A673 (cell line): ENCODE data around the gene ERVH48-1. TPM values are rescaled to one million over a fixed set of nuclear protein-coding genes. Genes with fewer than 3 reads are reported as not detected.

Experiments used
- BruUV-seq: library from RNA; stranded (reverse); fragments of 400-500 nt; replicated peaks from 2 replicates; lab custom pipeline; 2021; lab: Mats Ljungman, UMichigan
- CTCF ChIA-PET: fragments of 300-600 bp; sonication (Branson Sonifier 250); formaldehyde crosslinking; loops from one replicate; lab custom pipeline; 2022; ENCODE audit warnings: antibody characterized with exemption; lab: Charles Lee
- POLR2A ChIA-PET: fragments of 300-600 bp; sonication (Branson Sonifier 250); formaldehyde crosslinking; loops from one replicate; lab custom pipeline; 2022; ENCODE audit warnings: antibody characterized with exemption; ENCODE audit not compliant: low non-redundant PET; lab: Charles Lee
- DNase-seq: peaks from one replicate; pipeline ENCODE4 v3.0.0-alpha.2; 2015; ENCODE audit warnings: low spot score
- H3K27ac ChIP-seq: fragments of 200-600 bp; sonication (generic); 2 replicates; pipeline ENCODE4 v1.5.1; 2016; ENCODE audit warnings: mixed run types, low read depth, mild to moderate bottlenecking, mixed read lengths, antibody characterized with exemption, low read length; ENCODE audit not compliant: poor library complexity, severe bottlenecking
- H3K27me3 ChIP-seq: fragments of 200-600 bp; sonication (generic); replicated peaks from 2 replicates; pipeline ENCODE4 v1.6.1; 2017; ENCODE audit warnings: mixed run types, low read depth, mild to moderate bottlenecking, mixed read lengths, antibody characterized with exemption, low read length; ENCODE audit not compliant: insufficient read depth, poor library complexity
- H3K36me3 ChIP-seq: fragments of 200-600 bp; sonication (generic); 2 replicates; pipeline ENCODE4 v1.6.1; 2016; ENCODE audit warnings: mixed run types, mild to moderate bottlenecking, mixed read lengths, antibody characterized with exemption, low read length; ENCODE audit not compliant: insufficient read depth, poor library complexity, severe bottlenecking
- H3K4me1 ChIP-seq: fragments of 200-600 bp; sonication (generic); 2 replicates; pipeline ENCODE4 v1.6.1; 2017; ENCODE audit warnings: mixed run types, mild to moderate bottlenecking, mixed read lengths, antibody characterized with exemption, low read length; ENCODE audit not compliant: insufficient read depth, poor library complexity, severe bottlenecking
- H3K4me3 ChIP-seq: fragments of 200-600 bp; sonication (generic); 2 replicates; pipeline ENCODE4 v1.5.1; 2016; ENCODE audit warnings: low read depth, mixed run types, mild to moderate bottlenecking, mixed read lengths, low read length; ENCODE audit not compliant: poor library complexity, severe bottlenecking
- H3K9me3 ChIP-seq: fragments of 200-600 bp; sonication (generic); 2 replicates; pipeline ENCODE4 v1.6.1; 2016; ENCODE audit warnings: mixed run types, low read depth, mild to moderate bottlenecking, mixed read lengths, antibody characterized with exemption, low read length; ENCODE audit not compliant: poor library complexity, severe bottlenecking
- CTCF ChIP-seq: fragments of 300-800, 200-600 bp; sonication (generic); conservative IDR thresholded peaks from 2 replicates; pipeline ENCODE4 v1.5.1; 2017; ENCODE audit warnings: low read depth, mild to moderate bottlenecking, antibody characterized with exemption, low read length, moderate library complexity, mixed read lengths
- EZH2 ChIP-seq: fragments of 200-600 bp; sonication (generic); IDR thresholded peaks from 2 replicates; pipeline ENCODE4 v1.6.1; 2017; ENCODE audit warnings: borderline replicate concordance, low read depth, mild to moderate bottlenecking, mixed read lengths, antibody characterized with exemption, low read length; ENCODE audit not compliant: poor library complexity, severe bottlenecking
- intact Hi-C: fragments of 100-400 bp; cut with micrococcal nuclease; formaldehyde crosslinking; loops from one replicate; pipeline ENCODE4 v1.10.0; 2022; ENCODE audit not compliant: unreplicated experiment
- total RNA-seq: library from RNA; stranded (reverse); gene quantifications from 2 replicates; pipeline ENCODE4 v1.2.3, GENCODE V29; 2021

The ERVH48-1 gene
- total RNA-seq, 1 experiment from 2014 or later, result 0.34 TPM

GRCh38 chr21:42900446-42900845, 25.0 kb downstream of the ERVH48-1 start:
- intact Hi-C loops, result no loop called here
- Histone ChIP-seq H3K36me3 (peaks cover 42% of the 10 kb centered on the region), H3K4me1 (no peaks in the 10 kb centered on the region), H3K27me3 (no peaks in the 10 kb centered on the region), H3K9me3 (no peaks in the 10 kb centered on the region), H3K27ac (no peak overlapping the region), H3K4me3 (no peak overlapping the region)
- BruUV-seq, result no TSS peak
- no peak for DNase-seq
- TF ChIP-seq EZH2 (no peak), CTCF (no peak)
- ChIA-PET POLR2A (interaction anchor here (0.5 to 0.6 kb wide), 2 partner anchors 10 to 28 kb away, joined by 4 read pairs; no protein-coding TSS in a partner anchor), CTCF (no interaction called here)

GRCh38 chr21:42892931-42893755, 32.3 kb downstream of the ERVH48-1 start, which contains the start of gene NDUFV3:
NDUFV3 (plus strand) TSS chr21:42893309; CDS start chr21:42893334, 25 bp downstream.
- Histone ChIP-seq H3K9me3 (no peaks in the 10 kb centered on the region), H3K4me3 (peak within 1 kb of the TSS; percentile 90), H3K27me3 (no peaks in the 10 kb centered on the region), H3K4me1 (peaks cover 4% of the 10 kb centered on the region), H3K27ac (peak within 1 kb of the TSS; percentile 81), H3K36me3 (peaks cover 9% of the 10 kb centered on the region)
- DNase-seq, result peak; percentile 99
- POLR2A ChIA-PET, result interaction anchor here (0.6 to 0.7 kb wide), 2 partner anchors 36 to 339 kb away, joined by 3 to 12 read pairs; no protein-coding TSS in a partner anchor
- CTCF ChIA-PET, result interaction anchor here (0.5 to 1.8 kb wide), 3 partner anchors 38 to 300 kb away, joined by 5 to 8 read pairs (median 6); no protein-coding TSS in a partner anchor
- BruUV-seq, result no TSS peak
- intact Hi-C loops, result loop anchor here (1.0 kb wide), 1 partner anchor 14 kb away; the partner anchor contains the start of gene WDR4
- TF ChIP-seq CTCF, result no peak
- no peak for TF ChIP-seq EZH2

GRCh38 chr21:42892582-42892930, 32.9 kb downstream of the ERVH48-1 start:
- CTCF ChIA-PET, result interaction anchor here (0.6 to 1.8 kb wide), 2 partner anchors 38 to 299 kb away, joined by 6 to 8 read pairs; no protein-coding TSS in a partner anchor
- no peak for TF ChIP-seq EZH2
- TF ChIP-seq CTCF, result no peak
- Histone ChIP-seq H3K36me3 (peaks cover 5% of the 10 kb centered on the region), H3K27ac (peak overlapping the region; percentile 81), H3K9me3 (no peaks in the 10 kb centered on the region), H3K4me3 (peak overlapping the region; percentile 90), H3K27me3 (no peaks in the 10 kb centered on the region), H3K4me1 (peaks cover 4% of the 10 kb centered on the region)
- DNase-seq, result no peak
- intact Hi-C loops, result no loop called here
- BruUV-seq, result TSS peak; percentile 96
- POLR2A ChIA-PET, result interaction anchor here (0.6 to 0.7 kb wide), 3 partner anchors 37 to 659 kb away, joined by 3 to 12 read pairs (median 3); no protein-coding TSS in a partner anchor
